EL (cell line): Measurements from ENCODE around the gene ANO8.
"Not testable (repeated sequence)": the region's sequence is repeated elsewhere in the genome, so short reads cannot be mapped to it uniquely, and the experiment has no call there.

ENCODE experiments used
- DNase-seq: peaks from one replicate; pipeline ENCODE4 v3.0.0-alpha.2; 2016

The ANO8 gene

DNA sequence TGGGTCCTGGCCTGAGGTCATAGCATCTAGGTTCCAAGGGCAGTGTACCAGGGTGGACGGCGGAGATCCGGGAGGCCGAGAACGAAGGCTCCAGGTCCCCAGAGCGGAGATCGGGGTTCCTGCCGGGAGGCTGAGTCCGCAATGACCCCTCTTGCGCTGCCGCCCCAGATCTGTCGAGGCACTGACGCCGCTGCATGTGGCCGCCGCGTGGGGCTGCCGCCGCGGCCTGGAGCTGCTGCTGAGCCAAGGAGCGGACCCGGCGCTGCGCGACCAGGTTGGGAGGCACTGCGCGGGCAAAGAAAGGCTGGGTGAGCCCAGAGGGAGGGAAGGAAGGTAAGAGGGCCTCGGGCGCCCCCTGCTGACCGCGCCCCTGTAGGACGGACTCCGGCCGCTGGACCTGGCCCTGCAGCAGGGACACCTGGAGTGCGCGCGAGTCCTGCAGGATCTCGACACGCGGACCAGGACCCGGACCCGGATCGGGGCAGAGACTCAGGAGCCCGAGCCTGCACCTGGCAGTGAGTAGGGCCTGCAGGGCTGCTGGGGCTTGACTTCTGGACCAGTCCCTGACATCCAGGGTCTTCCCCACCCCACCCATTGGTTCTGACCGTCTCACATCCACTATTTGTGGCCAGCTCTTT lies 52.0 kb downstream of the ANO8 start:
- peak; percentile 84 for DNase-seq

DNA sequence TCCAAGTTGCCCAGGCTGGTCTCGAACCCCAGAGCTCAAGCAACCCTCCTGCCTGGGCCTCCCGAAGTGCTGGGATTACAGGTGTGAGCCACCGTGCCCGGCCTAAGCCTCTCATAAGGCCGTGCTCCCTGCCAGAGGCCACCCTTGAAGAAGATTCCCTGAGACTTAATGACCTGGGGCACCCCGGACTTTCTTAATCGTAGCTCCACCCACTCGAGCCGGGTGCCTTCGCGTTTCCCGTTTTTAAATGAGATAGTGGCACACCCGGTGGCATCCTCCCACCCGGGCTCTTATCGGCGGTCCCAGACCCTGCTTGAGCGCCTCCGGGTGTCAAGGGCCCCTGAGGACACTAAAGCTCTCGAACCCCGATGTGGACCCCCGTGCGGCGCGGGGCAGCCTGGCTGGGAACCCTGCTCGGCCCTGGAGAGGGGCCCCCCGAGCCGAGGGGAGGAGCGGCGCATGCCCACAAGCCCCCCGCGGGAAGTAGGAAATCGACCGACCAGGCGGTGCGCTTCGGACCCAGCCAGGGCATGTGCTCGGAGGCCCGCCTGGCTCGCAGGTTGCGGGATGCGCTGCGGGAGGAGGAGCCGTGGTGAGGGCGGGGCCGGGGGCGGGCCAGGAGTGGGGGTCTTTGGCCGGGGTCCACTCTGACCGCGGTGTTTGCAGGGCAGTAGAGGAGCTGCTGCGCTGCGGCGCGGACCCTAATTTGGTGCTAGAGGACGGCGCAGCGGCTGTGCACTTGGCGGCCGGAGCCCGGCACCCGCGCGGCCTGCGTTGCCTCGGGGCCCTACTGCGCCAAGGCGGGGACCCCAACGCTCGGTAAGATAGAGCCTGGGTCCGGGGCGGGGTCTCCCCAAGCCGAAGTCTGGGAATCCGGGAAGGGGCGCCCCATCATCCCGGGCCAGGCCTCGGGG lies 53.0 kb downstream of the ANO8 start, which contains the start of gene ANKLE1:
ANKLE1 (plus strand) TSS at position 511 of the 914 bp plus-strand sequence; CDS start at position 531, 20 bp downstream.
- peak; percentile 29 for DNase-seq

DNA sequence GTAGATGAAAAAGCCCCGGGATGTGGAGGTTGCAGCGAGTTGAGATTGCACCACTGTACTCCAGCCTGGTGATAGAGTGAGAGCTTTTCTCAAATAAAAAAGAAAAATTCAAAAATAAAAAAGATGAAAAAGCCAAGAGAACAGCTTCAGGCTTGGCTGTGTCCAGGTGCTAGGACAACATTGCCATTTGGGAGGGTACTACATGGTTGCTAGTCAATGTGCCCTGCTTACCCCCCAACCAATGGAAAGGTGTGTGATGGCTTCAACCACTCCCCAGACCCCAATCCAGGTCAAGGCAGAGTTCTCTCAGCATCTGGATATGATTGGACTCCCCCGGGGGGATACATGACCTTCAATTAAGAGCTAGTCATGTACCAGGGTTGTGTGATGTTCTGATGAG lies 55.2 kb downstream of the ANO8 start:
- no peak for DNase-seq

DNA sequence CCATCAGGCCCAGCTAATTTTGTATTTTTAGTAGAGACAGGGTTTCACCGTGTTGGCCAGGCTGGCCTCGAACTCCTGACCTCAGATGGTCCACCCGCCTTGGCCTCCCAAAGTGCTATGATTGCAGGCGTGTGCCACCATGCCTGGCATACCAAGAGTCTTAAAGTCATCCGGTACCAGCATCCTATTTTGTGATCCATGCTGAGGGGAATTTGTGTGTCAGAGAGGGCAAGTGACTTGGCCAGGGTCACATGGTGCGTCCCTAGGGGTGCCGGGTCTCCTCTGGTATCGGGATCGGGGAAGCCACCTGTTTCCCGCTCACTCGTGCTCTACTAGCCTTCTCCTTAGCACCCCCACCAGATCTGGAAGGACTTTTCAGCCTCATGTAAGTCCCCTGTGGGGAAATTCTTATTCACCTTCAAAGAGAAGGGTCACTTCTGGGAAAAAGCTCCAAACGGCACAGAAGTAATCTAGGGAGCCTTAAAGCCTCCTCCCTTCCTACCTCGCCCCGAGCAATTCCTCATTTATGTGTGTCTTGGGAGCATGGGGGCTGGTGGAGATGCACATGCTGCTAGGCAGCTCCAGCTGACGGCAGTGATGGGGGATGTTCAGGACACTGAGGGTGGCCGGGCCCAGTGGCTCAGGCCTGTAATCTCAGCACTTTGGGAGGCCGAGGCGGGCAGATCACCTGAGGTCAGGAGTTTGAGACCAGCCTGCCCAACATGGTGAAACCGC lies 59.0 kb downstream of the ANO8 start:
- DNase-seq: no peak

DNA sequence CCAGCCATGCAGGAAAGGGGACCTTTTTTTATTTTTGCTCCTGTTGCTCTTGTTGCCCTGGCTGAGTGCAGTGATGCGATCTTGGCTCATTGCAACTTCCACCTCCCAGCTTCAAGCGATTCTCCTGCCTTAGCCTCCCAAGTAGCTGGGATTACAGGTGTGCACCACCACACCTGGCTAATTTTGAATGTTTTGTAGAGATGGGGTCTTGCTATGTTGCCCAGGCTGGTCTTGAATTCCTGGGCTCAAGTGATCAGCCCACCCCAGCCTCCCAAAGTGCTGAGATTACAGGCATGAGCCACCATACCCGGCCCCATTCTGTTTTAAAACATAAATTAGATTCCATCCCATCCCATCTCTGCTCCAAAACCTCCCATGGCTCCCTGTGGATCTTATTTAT lies 59.8 kb downstream of the ANO8 start:
- not testable (repeated sequence) for DNase-seq
